Adrenal gland (tissue), 5 donors: ENCODE measurements around the gene ATP8A2.

Experiments used
- CTCF ChIP-seq, 6 experiments: fragments of 450-650 bp in 4 of 6; fragments of 200-600 bp in 2 of 6; sonication (generic) in 1 of 6; IDR thresholded peaks; 1 replicate in 5 of 6; 2 replicates in 1 of 6; pipeline versions ENCODE4 v1.5.1 to v1.8.0; 2016 to 2021; ENCODE audit warnings: antibody characterized with exemption in 6 of 6, mild to moderate bottlenecking in 2 of 6, moderate library complexity in 1 of 6
- POLR2A ChIP-seq, 2 donors: fragments of 450-650 bp; IDR thresholded peaks; one replicate each; pipeline ENCODE4 v1.6.1; 2017; ENCODE audit warnings: antibody characterized with exemption in 2 of 2, mild to moderate bottlenecking in 2 of 2, moderate library complexity in 1 of 2
- donor health status: DM: no; HTN: no; CAD: no.

DNA sequence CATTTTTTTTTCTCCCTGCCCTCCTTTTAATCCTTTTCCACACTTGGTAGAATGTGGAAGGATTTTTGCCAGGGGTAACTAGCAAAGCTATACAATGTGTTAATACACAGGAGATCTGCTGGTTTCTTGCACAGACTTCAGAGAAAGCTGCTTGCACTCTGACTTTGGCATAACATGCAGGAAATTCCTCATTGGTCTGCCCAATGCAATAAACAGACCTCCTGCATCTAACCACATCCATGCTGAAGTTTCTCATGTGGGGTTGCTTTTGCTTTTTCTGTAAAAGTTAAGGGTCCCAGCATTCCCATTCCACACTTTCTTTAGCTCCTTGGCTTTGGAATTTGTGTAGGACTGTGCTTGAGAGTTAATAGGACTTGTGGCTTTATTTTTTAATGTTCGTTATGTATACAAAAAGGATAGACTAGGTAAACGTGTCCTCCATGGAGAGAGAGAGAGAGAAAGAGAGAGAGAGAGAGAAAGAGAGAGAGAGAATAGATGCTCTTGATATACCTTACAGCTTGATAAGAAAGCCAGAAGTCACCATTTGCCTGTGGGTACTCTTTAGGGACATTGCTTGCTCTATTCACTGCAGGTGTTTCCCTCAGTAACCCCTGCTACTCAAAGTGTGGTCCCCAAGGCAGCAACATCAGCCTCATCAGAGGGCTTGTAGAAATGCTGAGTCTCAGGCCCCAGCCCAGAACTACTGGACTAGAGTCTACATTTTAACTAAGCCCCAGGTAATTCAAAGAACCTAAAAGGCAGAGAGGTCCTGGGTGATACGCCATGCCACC is 509.6 kb downstream of the ATP8A2 start:
- TF ChIP-seq CTCF (IDR thresholded peaks at IDR 0.05) (no peak), POLR2A (IDR thresholded peaks at IDR 0.05) (no peak)
